Activated T-cell treated with anti-CD3 and anti-CD28 coated beads, Interleukin-2, amount 50 U/mL, for 4 hours (primary cell): ENCODE measurements around the gene SMYD3. TPM values are rescaled to one million over a fixed set of nuclear protein-coding genes. Genes with fewer than 3 reads are reported as not detected.

Experiments used
- ATAC-seq, 2 donors: fragments of 200-7000 bp; cut with Tn5 transposase; one replicate each; pipeline ENCODE4 v1.10.0; 2021
- DNase-seq: peaks from one replicate; pipeline ENCODE4 v3.0.0-alpha.2; 2020
- H3K27me3 Mint-ChIP-seq: one replicate; pipeline ENCODE4 v1.8.0; 2021; ENCODE audit warnings: low read depth, mixed read lengths
- H3K36me3 Mint-ChIP-seq: one replicate; pipeline ENCODE4 v1.8.0; 2022; ENCODE audit warnings: mixed read lengths; ENCODE audit not compliant: insufficient read depth
- H3K4me1 Mint-ChIP-seq: one replicate; pipeline ENCODE4 v1.8.0; 2021; ENCODE audit warnings: low read depth, mixed read lengths
- H3K4me3 Mint-ChIP-seq: one replicate; pipeline ENCODE4 v1.8.0; 2021; ENCODE audit warnings: mild to moderate bottlenecking, moderate library complexity, mixed read lengths
- H3K9me3 Mint-ChIP-seq: one replicate; pipeline ENCODE4 v1.8.0; 2021; ENCODE audit warnings: mixed read lengths
- total RNA-seq, 3 donors: library from RNA; stranded (reverse); gene quantifications; one replicate each; pipeline ENCODE4 v1.2.1, GENCODE V29; 2021

SMYD3 gene
- total RNA-seq, 3 donors from 2014 or later, result 10.7 to 13.0 (median 11.9) TPM

DNA sequence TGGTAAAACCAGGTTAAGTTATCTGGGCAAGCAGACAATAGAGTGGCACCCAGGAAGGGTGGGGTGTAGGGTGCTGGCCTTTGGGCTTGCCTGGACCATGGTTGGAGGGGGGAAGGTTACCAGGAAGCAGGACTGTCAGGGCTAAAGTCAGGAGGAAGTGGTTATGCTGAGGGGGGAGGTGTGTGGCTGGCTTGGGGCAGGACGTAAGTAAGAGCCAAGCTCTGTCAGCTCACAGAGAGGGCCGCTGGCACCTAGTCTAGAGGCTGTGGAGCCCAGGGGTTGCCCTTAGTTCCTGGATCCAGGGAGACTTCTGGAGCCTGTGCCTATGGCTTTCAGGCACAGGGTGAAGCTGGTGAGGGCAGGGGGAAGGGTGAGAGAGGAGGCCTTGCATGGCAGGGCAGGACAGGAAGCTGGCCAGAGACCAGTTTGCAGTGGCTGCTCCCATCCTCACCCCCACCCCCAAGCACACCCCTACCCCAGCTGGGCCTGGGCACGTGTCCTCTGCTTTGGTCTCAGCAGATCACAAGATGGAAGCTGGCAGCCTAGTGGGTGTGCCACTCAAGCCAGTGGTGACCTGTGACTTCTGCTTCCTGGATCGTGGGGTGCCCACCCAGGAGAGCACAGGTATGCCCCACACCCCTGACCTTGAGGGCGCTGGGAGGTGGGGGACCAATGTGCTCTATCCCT lies 20.5 kb upstream of the SMYD3 start:
- H3K4me3 Mint-ChIP-seq, result no peak overlapping the region
- no peak for DNase-seq
- ATAC-seq, result no peak

DNA sequence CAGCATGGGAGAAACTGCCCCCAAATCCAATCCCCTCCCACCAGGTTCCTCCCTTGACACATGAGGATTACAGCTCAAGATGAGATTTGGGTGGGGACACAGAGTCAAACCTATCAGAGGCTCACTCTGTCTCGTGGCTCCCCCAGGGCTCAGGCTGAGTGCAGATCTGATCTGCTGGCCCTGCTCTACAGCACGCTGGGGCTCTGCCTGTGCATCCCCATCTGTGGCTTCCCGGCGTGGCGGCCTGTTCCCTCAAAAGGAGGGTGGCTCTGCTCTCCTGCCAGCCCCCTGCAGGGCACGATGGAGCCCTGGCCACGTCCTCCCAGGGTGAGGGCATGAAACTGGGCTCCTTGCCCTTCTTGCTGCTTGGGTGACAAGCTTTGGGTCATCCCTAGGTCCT lies 19.8 kb upstream of the SMYD3 start:
- Mint-ChIP-seq H3K27me3 (no peaks in the 10 kb centered on the region), H3K9me3 (peaks cover 12% of the 10 kb centered on the region), H3K4me3 (no peak overlapping the region), H3K36me3 (no peaks in the 10 kb centered on the region), H3K4me1 (peaks cover 7% of the 10 kb centered on the region)
- DNase-seq (no peak), ATAC-seq (no peak)

More for the DNA sequence above, 20.5 kb upstream of the SMYD3 start:
- Mint-ChIP-seq H3K36me3 (no peaks in the 10 kb centered on the region), H3K9me3 (peaks cover 12% of the 10 kb centered on the region), H3K4me1 (peaks cover 7% of the 10 kb centered on the region), H3K27me3 (no peaks in the 10 kb centered on the region)

GRCh38 chr1:246526380-246526779 lies 19.3 kb upstream of the SMYD3 start:
- ATAC-seq, result no peak

DNA sequence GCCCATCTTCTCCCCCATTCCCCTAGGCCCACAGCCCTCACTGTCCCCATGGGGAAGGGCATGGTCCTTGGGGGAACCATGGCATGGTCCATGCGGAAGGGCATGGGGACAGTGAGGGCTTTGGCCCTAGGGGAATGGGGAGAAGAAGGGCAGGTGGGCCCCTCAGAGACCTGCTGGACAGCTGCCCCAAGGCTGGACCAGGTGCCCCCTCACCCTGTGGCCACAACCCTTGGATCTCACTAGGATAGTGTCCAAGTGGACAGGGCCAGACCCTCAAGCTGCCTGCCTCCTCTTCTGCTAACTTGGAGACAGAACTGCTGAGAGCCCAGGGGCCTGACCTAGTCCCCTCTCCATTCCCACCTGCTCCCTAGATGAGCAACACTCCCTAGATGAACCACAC lies 12.4 kb upstream of the SMYD3 start:
- DNase-seq (no peak), ATAC-seq (no peak)
- Mint-ChIP-seq H3K9me3 (peaks cover 11% of the 10 kb centered on the region), H3K4me1 (no peaks in the 10 kb centered on the region), H3K36me3 (no peaks in the 10 kb centered on the region), H3K4me3 (no peak overlapping the region), H3K27me3 (no peaks in the 10 kb centered on the region)

More at GRCh38 chr1:246526380-246526779, 19.3 kb upstream of the SMYD3 start:
- H3K27me3 Mint-ChIP-seq, result no peaks in the 10 kb centered on the region
- no peak for DNase-seq
- no peaks in the 10 kb centered on the region for H3K36me3 Mint-ChIP-seq
- no peak overlapping the region for H3K4me3 Mint-ChIP-seq
- H3K9me3 Mint-ChIP-seq, result peaks cover 10% of the 10 kb centered on the region
- peaks cover 7% of the 10 kb centered on the region for H3K4me1 Mint-ChIP-seq

GRCh38 chr1:246518456-246519205 lies 11.6 kb upstream of the SMYD3 start:
- ATAC-seq (no peak), DNase-seq (no peak)
- H3K36me3 Mint-ChIP-seq, result no peaks in the 10 kb centered on the region
- peaks cover 2% of the 10 kb centered on the region for H3K4me1 Mint-ChIP-seq
- no peak overlapping the region for H3K4me3 Mint-ChIP-seq
- H3K9me3 Mint-ChIP-seq, result peaks cover 11% of the 10 kb centered on the region
- no peaks in the 10 kb centered on the region for H3K27me3 Mint-ChIP-seq

DNA sequence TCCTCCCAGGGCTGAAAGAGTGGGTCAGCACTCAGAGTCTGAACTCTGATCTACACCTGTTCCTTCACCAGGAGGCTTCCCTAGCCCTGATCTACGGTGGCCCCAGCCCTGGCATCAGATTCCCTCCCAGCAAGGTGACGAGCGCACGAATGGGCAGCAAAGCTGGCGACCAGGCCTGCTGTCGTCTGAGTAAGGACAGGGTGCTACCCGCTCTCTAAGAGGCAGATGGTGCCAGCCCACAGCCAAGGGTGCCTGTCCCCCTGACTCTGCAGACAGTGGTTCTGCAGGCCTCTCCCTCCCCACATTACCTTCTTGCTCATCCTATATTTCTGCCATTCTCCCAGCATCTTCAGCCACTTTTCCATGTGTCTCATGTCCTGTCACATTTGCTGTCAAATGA lies 10.3 kb upstream of the SMYD3 start:
- Mint-ChIP-seq H3K4me1 (peaks cover 2% of the 10 kb centered on the region), H3K9me3 (peaks cover 11% of the 10 kb centered on the region), H3K36me3 (no peaks in the 10 kb centered on the region), H3K4me3 (no peak overlapping the region), H3K27me3 (no peaks in the 10 kb centered on the region)
- ATAC-seq, result no peak
- no peak for DNase-seq

DNA sequence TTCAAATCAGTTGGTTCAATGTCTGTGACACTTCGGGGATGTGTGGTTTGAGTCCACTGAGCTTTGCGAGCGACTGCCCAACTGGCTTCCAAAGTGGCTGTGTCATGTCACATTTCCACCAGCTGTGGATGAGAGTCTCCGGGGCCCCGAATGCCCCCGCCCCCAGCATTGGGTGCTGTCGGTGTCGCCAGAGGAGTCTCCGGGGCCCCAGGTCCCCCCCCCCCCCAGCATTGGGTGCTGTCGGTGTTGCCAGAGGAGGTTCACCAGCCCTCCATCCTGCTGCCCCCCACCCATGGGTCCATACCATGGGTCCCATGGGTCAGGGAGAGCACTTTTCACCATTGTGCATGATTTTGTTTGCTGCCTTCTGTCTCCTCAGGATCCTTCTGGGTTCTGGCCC lies 9.0 kb upstream of the SMYD3 start:
- DNase-seq, result no peak
- H3K9me3 Mint-ChIP-seq, result peaks cover 11% of the 10 kb centered on the region
- no peaks in the 10 kb centered on the region for H3K36me3 Mint-ChIP-seq
- no peaks in the 10 kb centered on the region for H3K27me3 Mint-ChIP-seq
- no peak overlapping the region for H3K4me3 Mint-ChIP-seq
- no peak for ATAC-seq
- H3K4me1 Mint-ChIP-seq, result peaks cover 2% of the 10 kb centered on the region

- Mint-ChIP-seq H3K4me3 (no peak overlapping the region), H3K27me3 (no peaks in the 10 kb centered on the region), H3K9me3 (peaks cover 11% of the 10 kb centered on the region), H3K36me3 (no peaks in the 10 kb centered on the region), H3K4me1 (peaks cover 2% of the 10 kb centered on the region)
- DNase-seq (no peak), ATAC-seq (no peak)
Measured at GRCh38 chr1:246515390-246516005, 8.4 kb upstream of the SMYD3 start.

DNA sequence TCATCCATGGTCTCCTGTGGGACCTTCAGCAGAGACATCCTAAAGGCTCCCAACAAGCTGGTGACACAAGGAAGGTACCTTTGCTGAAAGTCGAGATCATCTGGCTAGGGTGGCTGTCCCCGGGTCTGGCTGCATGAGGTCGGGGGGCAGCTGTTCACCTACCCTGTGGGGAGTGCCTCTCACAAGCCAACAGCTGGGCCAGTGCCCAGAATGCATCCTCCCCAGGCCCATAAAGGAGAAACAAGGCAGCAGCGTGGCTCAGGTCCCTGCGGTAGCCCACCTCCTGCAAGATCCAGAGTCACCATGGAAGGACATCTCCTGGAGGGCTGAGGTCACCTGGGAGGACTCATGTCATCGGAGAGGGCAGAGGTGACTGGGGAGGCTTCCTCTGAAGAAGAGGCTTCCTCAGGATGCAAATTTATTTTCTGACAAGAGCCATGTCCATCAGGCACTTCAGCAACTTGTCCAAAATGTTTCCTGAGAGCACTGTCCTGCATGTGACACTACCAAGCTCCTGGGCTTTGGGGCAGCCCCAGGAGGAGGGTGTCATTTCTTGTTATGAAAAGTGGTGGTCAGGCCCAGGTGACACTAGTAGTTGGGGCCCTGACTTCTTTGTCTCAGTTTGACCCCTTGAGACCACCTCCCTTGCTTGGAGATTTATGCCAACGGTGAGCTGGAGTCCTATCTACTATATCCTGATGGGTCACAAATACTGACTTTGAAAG lies 6.7 kb upstream of the SMYD3 start:
- peaks cover 2% of the 10 kb centered on the region for H3K4me1 Mint-ChIP-seq
- ATAC-seq (peak in 1 of 2 donors; percentile 3), DNase-seq (no peak)
- no peak overlapping the region for H3K4me3 Mint-ChIP-seq
- H3K9me3 Mint-ChIP-seq, result peaks cover 11% of the 10 kb centered on the region
- H3K27me3 Mint-ChIP-seq, result no peaks in the 10 kb centered on the region
- no peaks in the 10 kb centered on the region for H3K36me3 Mint-ChIP-seq

GRCh38 chr1:246513041-246513440 lies 6.0 kb upstream of the SMYD3 start:
- ATAC-seq (no peak), DNase-seq (no peak)
- H3K36me3 Mint-ChIP-seq, result no peaks in the 10 kb centered on the region
- H3K4me3 Mint-ChIP-seq, result no peak overlapping the region
- peaks cover 3% of the 10 kb centered on the region for H3K4me1 Mint-ChIP-seq
- H3K9me3 Mint-ChIP-seq, result peaks cover 11% of the 10 kb centered on the region
- no peaks in the 10 kb centered on the region for H3K27me3 Mint-ChIP-seq

GRCh38 chr1:246512635-246513034 lies 5.6 kb upstream of the SMYD3 start:
- ATAC-seq (no peak), DNase-seq (no peak)
- Mint-ChIP-seq H3K27me3 (no peaks in the 10 kb centered on the region), H3K36me3 (no peaks in the 10 kb centered on the region), H3K9me3 (peaks cover 11% of the 10 kb centered on the region), H3K4me3 (no peak overlapping the region), H3K4me1 (peaks cover 6% of the 10 kb centered on the region)

GRCh38 chr1:246512230-246512629 lies 5.2 kb upstream of the SMYD3 start:
- H3K4me1 Mint-ChIP-seq, result peaks cover 8% of the 10 kb centered on the region
- H3K4me3 Mint-ChIP-seq, result no peak overlapping the region
- no peaks in the 10 kb centered on the region for H3K36me3 Mint-ChIP-seq
- ATAC-seq (no peak), DNase-seq (no peak)
- no peaks in the 10 kb centered on the region for H3K27me3 Mint-ChIP-seq
- H3K9me3 Mint-ChIP-seq, result peaks cover 11% of the 10 kb centered on the region

DNA sequence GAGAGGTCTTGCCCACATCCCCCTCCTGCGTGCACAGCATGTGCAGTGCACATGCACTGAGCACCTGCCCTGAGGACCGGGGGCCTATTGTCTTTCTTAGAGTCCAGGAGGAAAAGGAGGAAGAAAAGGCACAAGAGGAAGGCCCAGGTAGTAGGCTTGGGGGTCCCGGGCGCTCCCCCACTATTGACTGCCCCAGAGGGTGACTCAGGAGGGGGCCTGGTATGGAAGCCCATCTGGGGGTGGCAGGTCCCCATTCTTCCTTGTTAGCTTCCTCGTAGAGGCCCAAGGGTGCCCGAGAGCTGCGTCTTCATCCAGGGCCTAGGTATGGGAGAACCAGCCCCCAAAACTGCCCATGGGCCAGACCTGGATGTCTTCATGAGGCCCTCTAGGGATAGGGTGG lies 4.1 kb upstream of the SMYD3 start:
- Mint-ChIP-seq H3K4me3 (no peak overlapping the region), H3K9me3 (peaks cover 11% of the 10 kb centered on the region), H3K27me3 (no peaks in the 10 kb centered on the region), H3K36me3 (no peaks in the 10 kb centered on the region), H3K4me1 (peaks cover 13% of the 10 kb centered on the region)
- DNase-seq (no peak), ATAC-seq (no peak)
